HG03442 (cell line): ENCODE data around the gene BSCL2.
A peak's percentile ranks its signal among the peaks of the same experiment; 100 is the strongest.
"Not testable (repeated sequence)": the region's sequence is repeated elsewhere in the genome, so short reads cannot be mapped to it uniquely, and the experiment has no call there.

Source experiments
- ATAC-seq: cut with Tn5 transposase; IDR thresholded peaks from one replicate; pipeline ENCODE4 v1.9.1; 2021; ENCODE audit warnings: mild to moderate bottlenecking, moderate library complexity; ENCODE audit not compliant: unreplicated experiment

The BSCL2 gene

GRCh38 chr11:62688491-62688890 lies 18.7 kb downstream of the BSCL2 start:
- ATAC-seq: no peak

GRCh38 chr11:62687508-62688396 lies 19.5 kb downstream of the BSCL2 start:
- no peak for ATAC-seq

- ATAC-seq: no peak
These were observed 24.7 kb downstream of the BSCL2 start for GRCh38 chr11:62682518-62682917.

GRCh38 chr11:62680825-62681240 lies 26.4 kb downstream of the BSCL2 start:
- peak; percentile 46 for ATAC-seq

GRCh38 chr11:62678770-62679696 lies 28.2 kb downstream of the BSCL2 start, which contains the start of gene UBXN1:
TSS of gene UBXN1 (minus strand) at chr11:62679073. CDS start at chr11:62678923, 150 bp downstream.
- peak; percentile 65 for ATAC-seq

GRCh38 chr11:62678433-62678769 lies 28.8 kb downstream of the BSCL2 start:
- ATAC-seq: peak; percentile 9

GRCh38 chr11:62677714-62678113 lies 29.5 kb downstream of the BSCL2 start:
- ATAC-seq: no peak

GRCh38 chr11:62677156-62677555 lies 30.1 kb downstream of the BSCL2 start:
- no peak for ATAC-seq

- no peak for ATAC-seq
These were observed 30.5 kb downstream of the BSCL2 start for GRCh38 chr11:62676698-62677097.

- not testable (repeated sequence) for ATAC-seq
These were observed 31.8 kb downstream of the BSCL2 start for GRCh38 chr11:62675415-62675814.

GRCh38 chr11:62673196-62673525 lies 34.1 kb downstream of the BSCL2 start:
- ATAC-seq: no peak

- ATAC-seq: peak; percentile 52
These were observed 35.4 kb downstream of the BSCL2 start, which contains the start of the genes LBHD1 and UQCC3 for GRCh38 chr11:62671608-62672389. TSS of gene LBHD1 (minus strand) at chr11:62672267. CDS start at chr11:62670031, 2,236 bp downstream. TSS of gene UQCC3 (plus strand) at chr11:62671673. CDS start at chr11:62671746, 73 bp downstream.

- ATAC-seq: peak; percentile 13
These were observed 36.0 kb downstream of the BSCL2 start for GRCh38 chr11:62671236-62671607.

- ATAC-seq: no peak
These were observed 37.6 kb downstream of the BSCL2 start for GRCh38 chr11:62669420-62670161.

- no peak for ATAC-seq
These were observed 39.8 kb downstream of the BSCL2 start for GRCh38 chr11:62667460-62667859.

GRCh38 chr11:62666259-62666926 lies 40.8 kb downstream of the BSCL2 start:
- ATAC-seq: no peak

- no peak for ATAC-seq
These were observed 41.5 kb downstream of the BSCL2 start for GRCh38 chr11:62665599-62666258.

- ATAC-seq: peak; percentile 83
These were observed 42.1 kb downstream of the BSCL2 start, which contains the start of the genes C11orf98 and CSKMT for GRCh38 chr11:62665075-62665598. TSS of gene C11orf98 (minus strand) at chr11:62665210. CDS start at chr11:62665169, 41 bp downstream. TSS of gene CSKMT (plus strand) at chr11:62665312. CDS start at chr11:62665880, 568 bp downstream.
